ENCODE data around the gene TXK. TPM values are rescaled to one million over a fixed set of nuclear protein-coding genes. Genes with fewer than 3 reads are reported as not detected.

Gene TXK
- total and polyA plus RNA-seq, 2 experiments from 2014 or later: not detected

GRCh38 chr4:48141048-48141447 lies 7.0 kb upstream of the TXK start:
- DNase-seq: peak; percentile 64

GRCh38 chr4:48139691-48140090 lies 5.6 kb upstream of the TXK start:
- no peak overlapping the region for H3K9ac ChIP-seq
- no peaks in the 10 kb centered on the region for H3K36me3 ChIP-seq (ENCODE audit: low read depth)
- H3K27me3 ChIP-seq (replicated peaks; ENCODE audit: insufficient read depth): 0 out of 2 replicates have a peak, but pooled peaks cover 4% of the 10 kb centered on the region
- TF ChIP-seq EZH2 (IDR thresholded peaks at IDR 0.05; ENCODE audit: insufficient read depth, poor library complexity, severe bottlenecking) (no peak), EZH2phosphoT487 (IDR thresholded peaks at IDR 0.05; ENCODE audit: insufficient read depth, low read depth) (no peak)
- in situ Hi-C loops (cut with MboI): no loop called here
- DNase-seq: peak; percentile 45
- H3F3A ChIP-seq (ENCODE audit: insufficient read depth): no peaks in the 10 kb centered on the region
- no peaks in the 10 kb centered on the region for H3K9me2 ChIP-seq (ENCODE audit: insufficient read depth)
- H3K4me2 ChIP-seq (ENCODE audit: unreplicated experiment): no peak overlapping the region
- WGBS, 2 experiments (ENCODE audit: low coverage in 1 of 2, low lambda C conversion rate in 2 of 2, missing lambda C conversion rate in 2 of 2): 45 to 51% methylated on average over 3 of the region's 3 CpGs
- no peaks in the 10 kb centered on the region for H3K4me1 ChIP-seq (ENCODE audit: insufficient read depth)
- no peaks in the 10 kb centered on the region for H4K20me1 ChIP-seq (ENCODE audit: insufficient read depth)
- H3K9me3 ChIP-seq (ENCODE audit: low read depth): no peaks in the 10 kb centered on the region
- no peaks in the 10 kb centered on the region for H3K79me2 ChIP-seq (ENCODE audit: insufficient read depth)
- no peak overlapping the region for H2AFZ ChIP-seq
- no peak overlapping the region for H3K27ac ChIP-seq
- H3K4me3 ChIP-seq: no peak overlapping the region

More at GRCh38 chr4:48141048-48141447, 7.0 kb upstream of the TXK start:
- Histone ChIP-seq H3K9me2 (ENCODE audit: insufficient read depth) (no peaks in the 10 kb centered on the region), H3K27me3 (replicated peaks; ENCODE audit: insufficient read depth) (peaks cover 4% of the 10 kb centered on the region; the same call in 1 of the 2 replicates), H3K79me2 (ENCODE audit: insufficient read depth) (no peaks in the 10 kb centered on the region), H3K36me3 (ENCODE audit: low read depth) (no peaks in the 10 kb centered on the region), H3K9ac (no peak overlapping the region), H2AFZ (no peak overlapping the region), H3K4me2 (ENCODE audit: unreplicated experiment) (no peak overlapping the region), H3F3A (ENCODE audit: insufficient read depth) (no peaks in the 10 kb centered on the region), H3K4me1 (ENCODE audit: insufficient read depth) (no peaks in the 10 kb centered on the region), H3K27ac (no peak overlapping the region), H3K9me3 (ENCODE audit: low read depth) (no peaks in the 10 kb centered on the region), H3K4me3 (no peak overlapping the region), H4K20me1 (ENCODE audit: insufficient read depth) (no peaks in the 10 kb centered on the region)
- WGBS, 2 experiments (ENCODE audit: low coverage in 1 of 2, low lambda C conversion rate in 2 of 2, missing lambda C conversion rate in 2 of 2): 48 to 50% methylated on average over 2 of the region's 2 CpGs
- TF ChIP-seq EZH2phosphoT487 (IDR thresholded peaks at IDR 0.05; ENCODE audit: insufficient read depth, low read depth) (no peak), EZH2 (IDR thresholded peaks at IDR 0.05; ENCODE audit: insufficient read depth, poor library complexity, severe bottlenecking) (no peak)
- in situ Hi-C loops (cut with MboI): no loop called here

- H3F3A ChIP-seq (ENCODE audit: insufficient read depth): no peaks in the 10 kb centered on the region
- H4K20me1 ChIP-seq (ENCODE audit: insufficient read depth): no peaks in the 10 kb centered on the region
- no peak overlapping the region for H3K27ac ChIP-seq
- H3K36me3 ChIP-seq (ENCODE audit: low read depth): no peaks in the 10 kb centered on the region
- no peaks in the 10 kb centered on the region for H3K79me2 ChIP-seq (ENCODE audit: insufficient read depth)
- H3K4me3 ChIP-seq: no peak overlapping the region
- 0 out of 2 replicates have a peak, but pooled peaks cover 4% of the 10 kb centered on the region for H3K27me3 ChIP-seq (replicated peaks; ENCODE audit: insufficient read depth)
- H3K4me1 ChIP-seq (ENCODE audit: insufficient read depth): no peaks in the 10 kb centered on the region
- in situ Hi-C loops (cut with MboI): no loop called here
- TF ChIP-seq EZH2 (IDR thresholded peaks at IDR 0.05; ENCODE audit: insufficient read depth, poor library complexity, severe bottlenecking): no peak
- no peak for TF ChIP-seq EZH2phosphoT487 (IDR thresholded peaks at IDR 0.05; ENCODE audit: insufficient read depth, low read depth)
- WGBS, 2 experiments (ENCODE audit: low coverage in 1 of 2, low lambda C conversion rate in 2 of 2, missing lambda C conversion rate in 2 of 2): 77 to 81% methylated on average over 3 of the region's 3 CpGs
- no peak overlapping the region for H3K9ac ChIP-seq
- no peaks in the 10 kb centered on the region for H3K9me3 ChIP-seq (ENCODE audit: low read depth)
- no peaks in the 10 kb centered on the region for H3K9me2 ChIP-seq (ENCODE audit: insufficient read depth)
- H2AFZ ChIP-seq: no peak overlapping the region
- no peak for DNase-seq
- no peak overlapping the region for H3K4me2 ChIP-seq (ENCODE audit: unreplicated experiment)
These were observed 4.9 kb upstream of the TXK start for GRCh38 chr4:48138936-48139335.

- Histone ChIP-seq H3K9me3 (ENCODE audit: low read depth) (no peaks in the 10 kb centered on the region), H2AFZ (no peak overlapping the region), H3K9ac (no peak overlapping the region), H3K27ac (no peak overlapping the region), H3K79me2 (ENCODE audit: insufficient read depth) (no peaks in the 10 kb centered on the region), H4K20me1 (ENCODE audit: insufficient read depth) (no peaks in the 10 kb centered on the region), H3K4me2 (ENCODE audit: unreplicated experiment) (no peak overlapping the region), H3K27me3 (replicated peaks; ENCODE audit: insufficient read depth) (0 out of 2 replicates have a peak, but pooled peaks cover under 1% of the 10 kb centered on the region), H3F3A (ENCODE audit: insufficient read depth) (no peaks in the 10 kb centered on the region), H3K4me3 (no peak overlapping the region), H3K9me2 (ENCODE audit: insufficient read depth) (no peaks in the 10 kb centered on the region), H3K4me1 (ENCODE audit: insufficient read depth) (no peaks in the 10 kb centered on the region), H3K36me3 (ENCODE audit: low read depth) (no peaks in the 10 kb centered on the region)
- 86 to 87% methylated on average over 7 of the region's 7 CpGs for WGBS, 2 experiments (ENCODE audit: low coverage in 1 of 2, low lambda C conversion rate in 2 of 2, missing lambda C conversion rate in 2 of 2)
- TF ChIP-seq EZH2phosphoT487 (IDR thresholded peaks at IDR 0.05; ENCODE audit: insufficient read depth, low read depth) (no peak), EZH2 (IDR thresholded peaks at IDR 0.05; ENCODE audit: insufficient read depth, poor library complexity, severe bottlenecking) (no peak)
- DNase-seq: no peak
- in situ Hi-C loops (cut with MboI): no loop called here
These were observed 4.5 kb upstream of the TXK start for GRCh38 chr4:48138511-48138910.

GRCh38 chr4:48137846-48138245 lies 3.8 kb upstream of the TXK start:
- Histone ChIP-seq H3K4me3 (no peak overlapping the region), H3K27ac (no peak overlapping the region), H4K20me1 (ENCODE audit: insufficient read depth) (no peaks in the 10 kb centered on the region), H3F3A (ENCODE audit: insufficient read depth) (no peaks in the 10 kb centered on the region), H3K36me3 (ENCODE audit: low read depth) (no peaks in the 10 kb centered on the region), H3K4me2 (ENCODE audit: unreplicated experiment) (no peak overlapping the region), H3K79me2 (ENCODE audit: insufficient read depth) (no peaks in the 10 kb centered on the region), H3K9me2 (ENCODE audit: insufficient read depth) (no peaks in the 10 kb centered on the region), H3K27me3 (replicated peaks; ENCODE audit: insufficient read depth) (no peaks in the 10 kb centered on the region), H3K9me3 (ENCODE audit: low read depth) (no peaks in the 10 kb centered on the region), H2AFZ (no peak overlapping the region), H3K9ac (no peak overlapping the region), H3K4me1 (ENCODE audit: insufficient read depth) (no peaks in the 10 kb centered on the region)
- in situ Hi-C loops (cut with MboI): no loop called here
- no peak for TF ChIP-seq EZH2phosphoT487 (IDR thresholded peaks at IDR 0.05; ENCODE audit: insufficient read depth, low read depth)
- no peak for TF ChIP-seq EZH2 (IDR thresholded peaks at IDR 0.05; ENCODE audit: insufficient read depth, poor library complexity, severe bottlenecking)
- DNase-seq: no peak

Measured in GM23248 (cell line).